Measurements from ENCODE around the gene CSMD2. TPM values are rescaled to one million over a fixed set of nuclear protein-coding genes. Genes with fewer than 3 reads are reported as not detected.

Gene CSMD2
- polyA plus RNA-seq, 1 donor, result 0.36 TPM

- Histone ChIP-seq H3K36me3 (ENCODE audit: control insufficient read depth, insufficient read depth, low read length) (no peaks in the 10 kb centered on the region), H3K4me3 (ENCODE audit: low read length) (no peak overlapping the region), H3K27ac (ENCODE audit: low read length) (no peak overlapping the region), H3K4me1 (ENCODE audit: control insufficient read depth, insufficient read depth, low read length) (no peaks in the 10 kb centered on the region), H3K9me3 (ENCODE audit: control insufficient read depth, low read depth, low read length) (no peaks in the 10 kb centered on the region), H3K27me3 (ENCODE audit: control insufficient read depth, insufficient read depth, low read length) (no peaks in the 10 kb centered on the region)
- 60% methylated on average over 1 of the region's 14 CpGs for WGBS (ENCODE audit: insufficient coverage, low lambda C conversion rate)
- DNase-seq, result no peak
These were observed 300.3 kb downstream of the CSMD2 start for GRCh38 chr1:33864460-33865389.

- Histone ChIP-seq H3K4me3 (ENCODE audit: low read length) (no peak within 1 kb of the TSS), H3K4me1 (ENCODE audit: control insufficient read depth, insufficient read depth, low read length) (no peaks in the 10 kb centered on the region), H3K27ac (ENCODE audit: low read length) (no peak within 1 kb of the TSS), H3K9me3 (ENCODE audit: control insufficient read depth, low read depth, low read length) (no peaks in the 10 kb centered on the region), H3K36me3 (ENCODE audit: control insufficient read depth, insufficient read depth, low read length) (no peaks in the 10 kb centered on the region), H3K27me3 (ENCODE audit: control insufficient read depth, insufficient read depth, low read length) (no peaks in the 10 kb centered on the region)
- no peak for DNase-seq
- WGBS (ENCODE audit: insufficient coverage, low lambda C conversion rate), result no CpG with 5 or more reads among the region's 3 CpGs
These were observed 301.3 kb downstream of the CSMD2 start, which contains the start of gene HMGB4 for GRCh38 chr1:33863779-33864178. TSS of gene HMGB4 (plus strand) at chr1:33864079. CDS start at chr1:33864192, 113 bp downstream.

- Histone ChIP-seq H3K27ac (ENCODE audit: low read length) (no peak overlapping the region), H3K9me3 (ENCODE audit: control insufficient read depth, low read depth, low read length) (no peaks in the 10 kb centered on the region), H3K27me3 (ENCODE audit: control insufficient read depth, insufficient read depth, low read length) (no peaks in the 10 kb centered on the region), H3K4me1 (ENCODE audit: control insufficient read depth, insufficient read depth, low read length) (no peaks in the 10 kb centered on the region), H3K36me3 (ENCODE audit: control insufficient read depth, insufficient read depth, low read length) (no peaks in the 10 kb centered on the region), H3K4me3 (ENCODE audit: low read length) (no peak overlapping the region)
- WGBS (ENCODE audit: insufficient coverage, low lambda C conversion rate), result 80% methylated on average over 1 of the region's 2 CpGs
- DNase-seq, result no peak
These were observed 304.4 kb downstream of the CSMD2 start for GRCh38 chr1:33860671-33861070.

- no peak overlapping the region for H3K27ac ChIP-seq (ENCODE audit: low read length)
- H3K36me3 ChIP-seq (ENCODE audit: control insufficient read depth, insufficient read depth, low read length), result no peaks in the 10 kb centered on the region
- DNase-seq, result no peak
- no peaks in the 10 kb centered on the region for H3K9me3 ChIP-seq (ENCODE audit: control insufficient read depth, low read depth, low read length)
- peaks cover 2% of the 10 kb centered on the region for H3K27me3 ChIP-seq (ENCODE audit: control insufficient read depth, insufficient read depth, low read length)
- WGBS (ENCODE audit: insufficient coverage, low lambda C conversion rate), result 88% methylated on average over 2 of the region's 5 CpGs
- H3K4me3 ChIP-seq (ENCODE audit: low read length), result no peak overlapping the region
- no peaks in the 10 kb centered on the region for H3K4me1 ChIP-seq (ENCODE audit: control insufficient read depth, insufficient read depth, low read length)
These were observed 310.9 kb downstream of the CSMD2 start for GRCh38 chr1:33854091-33854490.

GRCh38 chr1:33853431-33853830, 311.6 kb downstream of the CSMD2 start:
- H3K4me1 ChIP-seq (ENCODE audit: control insufficient read depth, insufficient read depth, low read length), result no peaks in the 10 kb centered on the region
- H3K27ac ChIP-seq (ENCODE audit: low read length), result no peak overlapping the region
- no peak overlapping the region for H3K4me3 ChIP-seq (ENCODE audit: low read length)
- H3K9me3 ChIP-seq (ENCODE audit: control insufficient read depth, low read depth, low read length), result no peaks in the 10 kb centered on the region
- H3K36me3 ChIP-seq (ENCODE audit: control insufficient read depth, insufficient read depth, low read length), result no peaks in the 10 kb centered on the region
- DNase-seq, result no peak
- H3K27me3 ChIP-seq (ENCODE audit: control insufficient read depth, insufficient read depth, low read length), result peaks cover 2% of the 10 kb centered on the region
- WGBS (ENCODE audit: insufficient coverage, low lambda C conversion rate), result no CpG with 5 or more reads among the region's 1 CpG

GRCh38 chr1:33852711-33853110, 312.3 kb downstream of the CSMD2 start:
- Histone ChIP-seq H3K4me3 (ENCODE audit: low read length) (no peak overlapping the region), H3K27ac (ENCODE audit: low read length) (no peak overlapping the region), H3K9me3 (ENCODE audit: control insufficient read depth, low read depth, low read length) (no peaks in the 10 kb centered on the region), H3K27me3 (ENCODE audit: control insufficient read depth, insufficient read depth, low read length) (peaks cover 2% of the 10 kb centered on the region), H3K4me1 (ENCODE audit: control insufficient read depth, insufficient read depth, low read length) (no peaks in the 10 kb centered on the region), H3K36me3 (ENCODE audit: control insufficient read depth, insufficient read depth, low read length) (no peaks in the 10 kb centered on the region)
- DNase-seq, result no peak

- WGBS (ENCODE audit: insufficient coverage, low lambda C conversion rate), result no CpG with 5 or more reads among the region's 1 CpG
- Histone ChIP-seq H3K36me3 (ENCODE audit: control insufficient read depth, insufficient read depth, low read length) (no peaks in the 10 kb centered on the region), H3K27ac (ENCODE audit: low read length) (no peak overlapping the region), H3K4me1 (ENCODE audit: control insufficient read depth, insufficient read depth, low read length) (no peaks in the 10 kb centered on the region), H3K9me3 (ENCODE audit: control insufficient read depth, low read depth, low read length) (no peaks in the 10 kb centered on the region), H3K27me3 (ENCODE audit: control insufficient read depth, insufficient read depth, low read length) (peaks cover 2% of the 10 kb centered on the region), H3K4me3 (ENCODE audit: low read length) (no peak overlapping the region)
- DNase-seq, result no peak
These were observed 314.5 kb downstream of the CSMD2 start for GRCh38 chr1:33850481-33850880.

- no peaks in the 10 kb centered on the region for H3K9me3 ChIP-seq (ENCODE audit: control insufficient read depth, low read depth, low read length)
- no peak overlapping the region for H3K27ac ChIP-seq (ENCODE audit: low read length)
- H3K27me3 ChIP-seq (ENCODE audit: control insufficient read depth, insufficient read depth, low read length), result peaks cover 2% of the 10 kb centered on the region
- no peaks in the 10 kb centered on the region for H3K4me1 ChIP-seq (ENCODE audit: control insufficient read depth, insufficient read depth, low read length)
- no CpG with 5 or more reads among the region's 1 CpG for WGBS (ENCODE audit: insufficient coverage, low lambda C conversion rate)
- H3K4me3 ChIP-seq (ENCODE audit: low read length), result no peak overlapping the region
- no peaks in the 10 kb centered on the region for H3K36me3 ChIP-seq (ENCODE audit: control insufficient read depth, insufficient read depth, low read length)
- DNase-seq, result no peak
These were observed 315.8 kb downstream of the CSMD2 start for GRCh38 chr1:33849211-33849610.

- no peaks in the 10 kb centered on the region for H3K27me3 ChIP-seq (ENCODE audit: control insufficient read depth, insufficient read depth, low read length)
- no peak overlapping the region for H3K4me3 ChIP-seq (ENCODE audit: low read length)
- no peaks in the 10 kb centered on the region for H3K9me3 ChIP-seq (ENCODE audit: control insufficient read depth, low read depth, low read length)
- H3K27ac ChIP-seq (ENCODE audit: low read length), result no peak overlapping the region
- H3K4me1 ChIP-seq (ENCODE audit: control insufficient read depth, insufficient read depth, low read length), result no peaks in the 10 kb centered on the region
- 43% methylated on average over 1 of the region's 4 CpGs for WGBS (ENCODE audit: insufficient coverage, low lambda C conversion rate)
- H3K36me3 ChIP-seq (ENCODE audit: control insufficient read depth, insufficient read depth, low read length), result no peaks in the 10 kb centered on the region
- no peak for DNase-seq
These were observed 316.7 kb downstream of the CSMD2 start for GRCh38 chr1:33848205-33848937.

- H3K4me3 ChIP-seq (ENCODE audit: low read length), result no peak overlapping the region
- H3K9me3 ChIP-seq (ENCODE audit: control insufficient read depth, low read depth, low read length), result no peaks in the 10 kb centered on the region
- no peaks in the 10 kb centered on the region for H3K36me3 ChIP-seq (ENCODE audit: control insufficient read depth, insufficient read depth, low read length)
- no CpG with 5 or more reads among the region's 8 CpGs for WGBS (ENCODE audit: insufficient coverage, low lambda C conversion rate)
- no peak overlapping the region for H3K27ac ChIP-seq (ENCODE audit: low read length)
- H3K27me3 ChIP-seq (ENCODE audit: control insufficient read depth, insufficient read depth, low read length), result no peaks in the 10 kb centered on the region
- no peaks in the 10 kb centered on the region for H3K4me1 ChIP-seq (ENCODE audit: control insufficient read depth, insufficient read depth, low read length)
- DNase-seq, result no peak
These were observed 318.2 kb downstream of the CSMD2 start for GRCh38 chr1:33846861-33847260.
